Right cardiac atrium (tissue), 5 donors: ENCODE results near the gene CNOT8. TPM values are rescaled to one million over a fixed set of nuclear protein-coding genes. Genes with fewer than 3 reads are reported as not detected.
"Not testable (repeated sequence)": the region's sequence is repeated elsewhere in the genome, so short reads cannot be mapped to it uniquely, and the experiment has no call there.

Experiments
- ATAC-seq, 2 donors: fragments of 200-7000 bp; cut with Tn5 transposase; one replicate each; pipeline versions ENCODE4 v1.8.0 to v1.9.1; 2020; ENCODE audit warnings: moderate library complexity in 2 of 2, mild to moderate bottlenecking in 1 of 2
- DNase-seq, 3 donors: peaks; one replicate each; pipeline ENCODE4 v3.0.0-alpha.2; 2020
- H3K27ac ChIP-seq: one replicate; pipeline ENCODE4 v1.5.1; 2013; ENCODE audit warnings: mild to moderate bottlenecking, low read length, control low read depth, moderate library complexity
- H3K27me3 ChIP-seq: one replicate; pipeline ENCODE4 v1.6.1; 2013; ENCODE audit not compliant: control insufficient read depth, insufficient read depth
- H3K4me1 ChIP-seq: one replicate; pipeline ENCODE4 v1.6.1; 2013; ENCODE audit warnings: low read length; ENCODE audit not compliant: control insufficient read depth, insufficient read depth
- H3K4me3 ChIP-seq: one replicate; pipeline ENCODE4 v1.5.1; 2013; ENCODE audit warnings: low read length, control low read depth
- H3K9me3 ChIP-seq: one replicate; pipeline ENCODE4 v1.6.1; 2013; ENCODE audit warnings: low read length; ENCODE audit not compliant: control insufficient read depth
- WGBS: extraction: QIAGEN DNeasy Blood & Tissue Kit; methylation state at CpG from one replicate; pipeline ENCODE4 v1.1.7; 2013; 5-methylcytosine and 5-hydroxymethylcytosine counted together
- intact Hi-C, 4 donors: fragments of 100-400 bp; cut with DNase I; formaldehyde crosslinking; loops; one replicate each; pipeline versions ENCODE4 v1.11.0 to v1.14.0; 2022 to 2023
- polyA plus RNA-seq: library from polyadenylated mRNA; stranded (reverse); fragments of 200-250 nt; gene quantifications from one replicate; pipeline ENCODE4 v1.2.3, GENCODE V29; 2013
- total RNA-seq, 4 donors: library from RNA; stranded (reverse); fragmentation: NEBNext Ultra II Directional; extraction: Animal tissue kit (Norgen Biotek cat#: 25700); gene quantifications; one replicate each; pipeline ENCODE4 v1.2.1, GENCODE V29; 2021
- donor health status: healthy with polysubstance abuse.
- donor health status: DM: no; HTN: yes; CAD: no.
- donor health status: DM: no; HTN: no; CAD: no.
- donor health status: DM: no; HTN: yes; CAD: no; lungs with severe emphysema.
- donor health status: DM: yes; HTN: yes; CAD: no.

Gene CNOT8
- total and polyA plus RNA-seq, 5 donors = 19.6 to 28.9 (median 26.3) TPM

DNA sequence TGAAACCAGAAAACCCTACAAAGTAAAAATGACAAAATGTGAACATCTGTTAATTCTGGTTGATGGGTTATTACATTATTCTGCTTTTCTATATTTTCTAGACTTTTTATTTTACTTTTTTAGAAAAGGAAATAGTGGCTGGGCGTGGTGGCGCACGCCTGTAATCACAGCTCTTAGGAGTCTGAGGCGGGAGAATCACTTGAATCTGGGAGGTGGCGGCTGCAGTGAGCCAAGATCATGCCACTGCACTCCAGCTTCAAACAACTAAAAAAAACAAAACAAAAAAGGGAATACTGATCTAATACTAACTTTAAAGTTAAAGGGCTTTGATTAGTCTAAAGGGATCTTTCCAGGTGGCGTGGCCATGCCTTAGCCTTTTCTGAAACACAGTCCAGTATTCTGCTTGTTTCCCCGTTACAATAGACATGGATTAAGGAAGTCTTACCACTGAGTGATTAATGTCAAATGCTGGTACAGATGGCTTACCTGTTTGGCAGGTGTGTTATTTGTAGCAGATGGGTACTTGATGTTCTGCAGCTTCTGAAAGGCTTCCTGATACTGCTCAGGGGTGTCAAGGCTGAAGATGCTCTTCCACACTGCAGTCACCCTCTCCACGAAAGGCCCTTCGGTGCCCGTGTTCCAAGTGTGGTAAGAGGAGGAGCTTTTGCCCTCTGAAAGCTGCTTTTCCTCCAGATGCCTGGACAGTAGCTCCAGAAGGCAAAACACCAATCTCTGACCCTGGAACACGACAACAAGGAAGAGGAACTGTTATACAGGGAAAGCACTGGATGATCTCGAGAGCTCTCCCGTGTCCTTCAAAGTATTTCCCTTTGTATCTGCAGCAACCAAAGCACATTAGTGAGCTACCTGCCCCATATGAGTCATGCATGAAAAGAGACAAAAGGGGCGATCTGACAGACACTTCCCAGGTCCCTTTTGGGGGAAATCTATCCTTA is 37.5 kb downstream of the CNOT8 start:
- no peak for DNase-seq
- Histone ChIP-seq H3K27me3 (no peaks in the 10 kb centered on the region), H3K27ac (no peak overlapping the region)

DNA sequence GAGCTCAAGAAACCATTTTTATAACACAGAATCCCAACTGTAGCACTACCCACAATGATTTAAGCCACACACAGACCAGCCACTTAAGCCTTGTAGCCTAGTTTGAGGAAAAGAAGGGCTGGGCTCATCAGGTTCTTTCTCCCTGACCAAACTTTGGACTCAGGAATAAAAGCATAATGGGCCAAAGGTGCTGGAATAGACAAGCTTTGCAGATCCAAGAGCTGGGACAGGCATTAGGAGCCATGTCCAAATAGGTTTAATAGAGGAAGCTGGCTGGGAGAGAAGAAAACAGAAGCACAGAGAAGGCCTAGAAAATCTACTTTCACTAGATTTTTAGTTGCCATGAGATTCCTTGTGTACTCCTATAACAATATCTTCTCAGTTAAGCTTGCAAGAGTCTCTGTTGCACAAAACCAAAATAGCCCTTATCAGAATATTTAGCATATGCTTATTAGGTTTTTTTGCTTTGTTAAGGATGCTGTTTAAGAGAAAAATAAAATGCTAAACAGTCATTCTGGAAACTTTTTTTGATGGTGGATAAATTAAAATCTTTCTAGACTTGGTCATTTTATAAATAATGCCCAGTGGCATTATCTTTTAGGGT is 38.2 kb downstream of the CNOT8 start:
- no peak overlapping the region for H3K27ac ChIP-seq
- no peak overlapping the region for H3K4me3 ChIP-seq
- ATAC-seq (no peak), DNase-seq (no peak)
- intact Hi-C loops = no loop called here
- H3K9me3 ChIP-seq = no peaks in the 10 kb centered on the region
- peaks cover 2% of the 10 kb centered on the region for H3K4me1 ChIP-seq
- no peaks in the 10 kb centered on the region for H3K27me3 ChIP-seq

More for the DNA sequence above, 37.5 kb downstream of the CNOT8 start:
- Histone ChIP-seq H3K9me3 (no peaks in the 10 kb centered on the region), H3K4me3 (no peak overlapping the region), H3K4me1 (peaks cover 2% of the 10 kb centered on the region)
- ATAC-seq = no peak
- WGBS = 85% methylated on average over 14 of the region's 14 CpGs
- intact Hi-C loops = no loop called here

DNA sequence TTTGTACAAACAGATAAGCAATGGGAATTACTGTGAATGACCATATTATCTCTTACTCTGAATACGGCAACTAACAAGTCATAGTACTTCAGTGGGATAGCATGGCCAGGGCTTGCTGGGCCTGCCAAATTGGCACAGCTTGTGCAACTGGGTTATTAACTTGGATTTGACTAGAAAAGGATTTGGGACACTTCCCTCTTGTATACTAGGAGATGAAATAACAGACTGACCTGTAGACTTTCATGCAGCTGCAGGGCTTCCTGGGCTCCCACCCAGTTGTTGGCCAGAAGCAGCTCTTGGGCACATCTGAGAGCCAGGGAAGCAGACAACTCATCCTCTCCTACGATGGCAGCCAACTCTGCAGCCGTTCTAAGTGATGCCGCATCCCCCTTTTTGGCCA is 39.8 kb downstream of the CNOT8 start:
- DNase-seq (peak in 2 of 3 donors; percentile 30 to 62), ATAC-seq (no peak)
- intact Hi-C loops = no loop called here
- WGBS = 81% methylated on average over 4 of the region's 4 CpGs
- Histone ChIP-seq H3K27ac (no peak overlapping the region), H3K9me3 (no peaks in the 10 kb centered on the region), H3K4me1 (peaks cover 2% of the 10 kb centered on the region), H3K4me3 (no peak overlapping the region), H3K27me3 (no peaks in the 10 kb centered on the region)

DNA sequence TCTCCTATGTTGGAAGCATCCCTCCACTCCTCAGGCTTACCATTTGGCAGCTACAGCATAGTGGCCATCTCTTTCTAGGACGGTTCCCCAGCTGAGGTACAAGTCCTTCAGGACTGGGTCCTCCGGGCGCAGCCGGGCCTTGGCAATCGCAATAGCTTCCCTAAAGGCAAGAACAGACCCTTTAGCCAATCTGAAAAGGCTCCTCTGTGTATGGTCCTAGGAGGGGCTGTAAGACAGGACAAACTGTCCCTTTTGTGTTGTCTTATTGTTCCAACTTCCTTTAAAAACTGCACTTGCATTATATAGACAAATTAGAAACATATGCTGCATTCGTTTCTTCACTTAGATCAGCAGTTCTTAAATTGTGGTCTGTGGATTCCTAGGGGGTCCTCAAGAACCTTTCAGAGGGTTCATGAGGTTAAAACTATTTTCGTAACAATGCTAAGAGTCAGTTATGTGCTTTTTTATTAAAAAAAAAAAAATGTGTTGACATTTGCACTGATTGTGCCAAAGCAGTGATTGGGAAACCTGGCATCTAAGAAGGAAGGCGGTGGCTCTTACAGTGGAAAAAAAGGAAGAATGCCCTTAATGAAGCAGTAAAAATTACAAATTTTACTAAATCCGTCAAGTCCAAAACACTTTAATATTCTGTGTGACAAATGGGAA is 40.9 kb downstream of the CNOT8 start:
- Histone ChIP-seq H3K27ac (no peak overlapping the region), H3K9me3 (no peaks in the 10 kb centered on the region), H3K4me1 (peaks cover 2% of the 10 kb centered on the region), H3K27me3 (no peaks in the 10 kb centered on the region), H3K4me3 (no peak overlapping the region)
- DNase-seq (peak in 1 of 3 donors; percentile 64), ATAC-seq (peak in 1 of 2 donors; percentile 63)
- intact Hi-C loops = no loop called here
- 82% methylated on average over 9 of the region's 9 CpGs for WGBS

DNA sequence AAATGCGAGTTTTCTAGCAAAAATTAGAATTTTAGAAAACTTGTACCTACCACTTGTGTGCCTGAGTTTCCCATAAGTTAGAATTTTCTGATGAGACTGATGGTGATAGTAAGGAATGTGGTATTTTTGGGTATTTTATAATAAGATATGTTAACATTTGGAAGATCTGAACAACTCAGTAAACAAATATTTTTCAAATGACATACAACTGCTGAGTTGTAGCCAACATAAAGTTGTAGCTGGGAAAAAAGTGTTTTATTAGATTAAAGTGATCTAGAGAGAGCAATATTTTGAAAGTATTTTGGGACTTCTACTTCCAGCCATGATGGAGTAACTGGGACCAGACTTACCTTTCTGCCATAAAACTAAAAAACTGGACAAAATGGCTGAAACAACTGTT is 41.6 kb downstream of the CNOT8 start:
- 90% methylated on average over 1 of the region's 1 CpG for WGBS
- intact Hi-C loops = no loop called here
- Histone ChIP-seq H3K4me1 (peaks cover 2% of the 10 kb centered on the region), H3K27ac (no peak overlapping the region), H3K4me3 (no peak overlapping the region), H3K27me3 (no peaks in the 10 kb centered on the region), H3K9me3 (no peaks in the 10 kb centered on the region)
- ATAC-seq (no peak), DNase-seq (no peak)

DNA sequence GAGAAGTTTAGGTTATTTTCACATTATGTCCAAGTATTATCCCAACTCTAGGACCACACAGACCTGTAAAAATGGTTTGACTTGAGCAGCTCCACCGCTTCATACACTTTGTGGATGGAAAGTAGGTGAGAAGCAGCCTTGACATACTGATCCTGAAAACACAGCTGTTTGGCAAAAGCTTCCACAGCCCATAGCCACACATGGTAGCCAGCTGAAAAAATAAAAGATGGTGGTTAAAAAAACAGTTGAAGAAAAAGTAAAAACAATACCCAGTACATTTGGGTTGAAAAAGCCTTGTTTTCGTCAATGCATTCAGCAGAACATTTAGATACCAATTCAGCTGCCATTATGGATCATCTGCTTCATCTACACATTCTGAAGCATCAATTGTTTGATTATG is 42.8 kb downstream of the CNOT8 start:
- Histone ChIP-seq H3K9me3 (no peaks in the 10 kb centered on the region), H3K4me1 (peaks cover 2% of the 10 kb centered on the region), H3K27me3 (no peaks in the 10 kb centered on the region), H3K27ac (no peak overlapping the region), H3K4me3 (no peak overlapping the region)
- no peak for ATAC-seq
- no peak for DNase-seq
- intact Hi-C loops = no loop called here
- 92% methylated on average over 2 of the region's 2 CpGs for WGBS

DNA sequence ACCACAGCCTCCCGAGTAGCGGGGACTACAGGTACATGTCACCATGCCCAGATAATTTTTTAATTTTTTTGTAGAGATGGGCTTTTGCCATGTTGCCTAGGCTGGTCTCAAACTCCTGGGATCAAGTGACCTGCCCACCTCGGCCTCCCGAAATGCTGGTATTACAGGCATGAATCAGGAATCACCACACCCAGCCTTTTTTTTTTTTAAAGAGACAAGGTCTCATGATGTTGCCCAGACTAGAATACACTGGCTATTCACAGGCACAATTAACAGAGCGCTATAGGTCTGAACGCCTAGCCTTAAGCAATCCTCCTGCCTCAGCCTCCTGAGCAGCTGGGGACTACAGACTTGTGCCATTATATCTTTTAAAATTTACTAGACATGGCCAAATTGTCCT is 43.5 kb downstream of the CNOT8 start:
- intact Hi-C loops = no loop called here
- Histone ChIP-seq H3K9me3 (no peaks in the 10 kb centered on the region), H3K27ac (no peak overlapping the region), H3K4me3 (no peak overlapping the region), H3K4me1 (peaks cover 2% of the 10 kb centered on the region), H3K27me3 (no peaks in the 10 kb centered on the region)
- DNase-seq (no peak), ATAC-seq (no peak)
- WGBS = 92% methylated on average over 6 of the region's 6 CpGs

DNA sequence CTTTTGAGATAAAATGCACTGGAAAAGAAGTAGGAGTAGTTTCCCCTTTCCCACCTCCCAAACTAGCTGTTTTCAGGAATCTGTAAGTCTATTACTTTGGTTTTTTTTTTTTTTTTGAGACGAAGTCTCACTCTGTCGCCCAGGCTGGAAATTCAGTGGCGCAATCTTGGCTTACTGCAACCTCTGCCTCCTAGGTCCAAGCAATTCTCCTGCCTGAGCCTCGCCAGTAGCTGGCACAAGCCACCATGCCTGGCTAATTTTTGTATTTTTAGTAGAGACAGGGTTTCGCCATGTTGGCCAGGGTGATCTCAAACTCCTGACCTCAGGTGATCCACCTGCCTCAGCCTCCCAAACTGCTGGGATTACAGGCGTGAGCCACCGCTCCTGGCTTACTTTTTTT is 47.2 kb downstream of the CNOT8 start:
- 88% methylated on average over 7 of the region's 7 CpGs for WGBS
- intact Hi-C loops = not testable (repeated sequence)

DNA sequence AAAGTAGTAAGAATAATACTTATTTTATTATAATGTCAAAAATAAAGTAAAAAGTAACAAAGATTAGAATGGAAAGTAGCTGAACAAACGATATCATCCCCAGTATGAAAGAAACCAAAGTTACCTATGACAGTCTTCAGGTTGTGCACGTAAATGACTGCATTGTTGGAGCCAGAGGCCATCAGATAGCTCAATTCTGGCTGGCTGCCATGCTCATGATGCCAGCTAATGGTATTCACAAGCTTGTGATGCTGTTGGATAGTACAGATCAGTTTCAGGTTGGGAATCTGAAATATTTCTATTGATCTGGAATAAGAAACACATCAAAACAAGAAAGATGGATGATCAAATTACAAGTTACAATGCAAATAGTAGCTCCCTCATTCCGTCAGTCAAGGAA is 58.4 kb downstream of the CNOT8 start:
- DNase-seq = no peak
- no peak overlapping the region for H3K27ac ChIP-seq
- no peak overlapping the region for H3K4me3 ChIP-seq
- H3K4me1 ChIP-seq = no peaks in the 10 kb centered on the region
- intact Hi-C loops = no loop called here
- H3K27me3 ChIP-seq = no peaks in the 10 kb centered on the region
- WGBS = 74% methylated on average over 3 of the region's 3 CpGs
- no peak for ATAC-seq
- no peaks in the 10 kb centered on the region for H3K9me3 ChIP-seq

More for the DNA sequence above, 47.2 kb downstream of the CNOT8 start:
- H3K4me1 ChIP-seq, H3K27ac ChIP-seq, H3K9me3 ChIP-seq, ATAC-seq, H3K4me3 ChIP-seq, H3K27me3 ChIP-seq, DNase-seq: not testable (repeated sequence)

DNA sequence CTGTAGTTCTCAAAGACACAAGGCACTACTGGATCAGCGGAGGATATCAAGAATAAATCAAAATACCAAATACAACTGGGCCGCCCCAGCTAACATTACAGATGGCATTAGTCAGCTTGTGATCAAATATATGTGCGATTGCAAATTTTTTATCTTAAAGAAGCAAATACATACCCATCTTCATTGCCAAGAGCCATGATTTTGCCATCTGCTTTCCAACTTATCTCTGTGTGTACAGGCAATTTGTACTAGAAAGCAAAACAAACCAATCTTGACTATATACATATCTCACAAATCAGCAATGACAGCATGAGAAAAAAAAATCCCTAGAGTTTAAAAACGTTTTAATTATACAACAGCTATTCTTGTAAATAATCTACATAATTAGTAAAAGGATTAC is 59.3 kb downstream of the CNOT8 start:
- Histone ChIP-seq H3K9me3 (no peaks in the 10 kb centered on the region), H3K4me3 (no peak overlapping the region), H3K27ac (no peak overlapping the region), H3K4me1 (no peaks in the 10 kb centered on the region), H3K27me3 (no peaks in the 10 kb centered on the region)
- no peak for DNase-seq
- intact Hi-C loops = no loop called here
- no peak for ATAC-seq
- WGBS = 76% methylated on average over 4 of the region's 4 CpGs
